ENCODE data around the gene CPSF7.
"Not testable (repeated sequence)": the region's sequence is repeated elsewhere in the genome, so short reads cannot be mapped to it uniquely, and the experiment has no call there.

CPSF7 gene

GRCh38 chr11:61473370-61474012, 43.7 kb upstream of the CPSF7 start:
- no peak overlapping the region for H3K4me3 ChIP-seq (ENCODE audit: low read length)
- no peak for DNase-seq (ENCODE audit: low read depth)
- no peak for TF ChIP-seq CTCF (conservative IDR thresholded peaks at IDR 0.05; ENCODE audit: low read depth, low read length)

- no peak for TF ChIP-seq CTCF (conservative IDR thresholded peaks at IDR 0.05; ENCODE audit: low read depth, low read length)
- no peak for DNase-seq (ENCODE audit: low read depth)
- H3K4me3 ChIP-seq (ENCODE audit: low read length): no peak overlapping the region
Measured at GRCh38 chr11:61472868-61473267, 43.1 kb upstream of the CPSF7 start.

GRCh38 chr11:61472282-61472681, 42.5 kb upstream of the CPSF7 start:
- no peak overlapping the region for H3K4me3 ChIP-seq (ENCODE audit: low read length)
- no peak for TF ChIP-seq CTCF (conservative IDR thresholded peaks at IDR 0.05; ENCODE audit: low read depth, low read length)
- DNase-seq (ENCODE audit: low read depth): no peak

GRCh38 chr11:61468002-61468401, 38.2 kb upstream of the CPSF7 start:
- no peak overlapping the region for H3K4me3 ChIP-seq (ENCODE audit: low read length)
- DNase-seq (ENCODE audit: low read depth): no peak
- no peak for TF ChIP-seq CTCF (conservative IDR thresholded peaks at IDR 0.05; ENCODE audit: low read depth, low read length)

- not testable (repeated sequence) for DNase-seq (ENCODE audit: low read depth); H3K4me3 ChIP-seq (ENCODE audit: low read length)
Measured at GRCh38 chr11:61467602-61468001, 37.8 kb upstream of the CPSF7 start.

GRCh38 chr11:61460986-61461385, 31.2 kb upstream of the CPSF7 start:
- H3K4me3 ChIP-seq (ENCODE audit: low read length): no peak overlapping the region
- DNase-seq (ENCODE audit: low read depth): no peak
- peak; percentile 2 for TF ChIP-seq CTCF (conservative IDR thresholded peaks at IDR 0.05; ENCODE audit: low read depth, low read length)

GRCh38 chr11:61460474-61460881, 30.7 kb upstream of the CPSF7 start:
- no peak for DNase-seq (ENCODE audit: low read depth)
- TF ChIP-seq CTCF (conservative IDR thresholded peaks at IDR 0.05; ENCODE audit: low read depth, low read length): no peak
- H3K4me3 ChIP-seq (ENCODE audit: low read length): no peak overlapping the region
